ENCODE measurements around the gene ZBTB47.

- TF ChIP-seq CTCF (IDR thresholded peaks at IDR 0.05; ENCODE audit: borderline replicate concordance, extremely low read depth, low read length, poor library complexity, severe bottlenecking) (no peak), EZH2 (IDR thresholded peaks at IDR 0.05; ENCODE audit: borderline replicate concordance, low read depth, low read length, severe bottlenecking) (no peak)
Observed at GRCh38 chr3:42655331-42655888, 1.9 kb downstream of the ZBTB47 start.

All from DND-41 (cell line).